Stimulated activated CD8-positive, alpha-beta memory T cell treated with anti-CD3 and anti-CD28 coated beads, Interleukin-4, amount 100 ng/mL, for 1 hour (primary cell): ENCODE results near the gene RBM4.
"Not testable (repeated sequence)": the region's sequence is repeated elsewhere in the genome, so short reads cannot be mapped to it uniquely, and the experiment has no call there.

Experiments
- DNase-seq, 2 donors: peaks; one replicate each; pipeline ENCODE4 v3.0.0-alpha.2; 2020; ENCODE audit warnings: low read depth in 2 of 2, low spot score in 1 of 2

Gene RBM4

GRCh38 chr11:66616379-66617154, 21.9 kb upstream of the RBM4 start, which contains the start of gene RBM14:
Gene RBM14, plus strand, starts transcription at chr11:66616630. Its CDS starts 91 bp downstream, at chr11:66616721.
- DNase-seq, result peak; percentile 92 to 97

- no peak for DNase-seq
Measured at GRCh38 chr11:66617155-66617834, 21.2 kb upstream of the RBM4 start.

- DNase-seq, result no peak
Measured at GRCh38 chr11:66619080-66619554, 19.4 kb upstream of the RBM4 start.

GRCh38 chr11:66624450-66624849, 14.1 kb upstream of the RBM4 start:
- no peak for DNase-seq

- DNase-seq, result no peak
Measured at GRCh38 chr11:66625041-66625751, 13.3 kb upstream of the RBM4 start.

- DNase-seq, result no peak
Measured at GRCh38 chr11:66625752-66626149, 12.8 kb upstream of the RBM4 start.

GRCh38 chr11:66626382-66626781, 12.1 kb upstream of the RBM4 start:
- no peak for DNase-seq

- DNase-seq, result no peak
Measured at GRCh38 chr11:66626926-66627325, 11.6 kb upstream of the RBM4 start.

GRCh38 chr11:66628061-66628603, 10.4 kb upstream of the RBM4 start:
- no peak for DNase-seq

GRCh38 chr11:66629356-66629755, 9.1 kb upstream of the RBM4 start:
- DNase-seq, result no peak

GRCh38 chr11:66631883-66632282, 6.6 kb upstream of the RBM4 start:
- DNase-seq, result no peak

GRCh38 chr11:66632952-66633351, 5.6 kb upstream of the RBM4 start:
- DNase-seq, result no peak

GRCh38 chr11:66636411-66636810, 2.1 kb upstream of the RBM4 start:
- no peak for DNase-seq

GRCh38 chr11:66637557-66638176, 836 bp upstream of the RBM4 start:
- DNase-seq, result no peak

GRCh38 chr11:66639066-66639813, 737 bp downstream of the RBM4 start:
- no peak for DNase-seq

GRCh38 chr11:66639814-66640340, 1.4 kb downstream of the RBM4 start:
- not testable (repeated sequence) for DNase-seq

- no peak for DNase-seq
Measured at GRCh38 chr11:66641834-66642233, 3.3 kb downstream of the RBM4 start.

- DNase-seq, result no peak
Measured at GRCh38 chr11:66643745-66644437, 5.4 kb downstream of the RBM4 start.

GRCh38 chr11:66646828-66647227, 8.3 kb downstream of the RBM4 start:
- no peak for DNase-seq
